Measurements from ENCODE around the gene ROBO1. TPM values are rescaled to one million over a fixed set of nuclear protein-coding genes. Genes with fewer than 3 reads are reported as not detected.

ROBO1 gene
- total RNA-seq, 2 donors from 2014 or later = 7.6 to 19.7 TPM

DNA sequence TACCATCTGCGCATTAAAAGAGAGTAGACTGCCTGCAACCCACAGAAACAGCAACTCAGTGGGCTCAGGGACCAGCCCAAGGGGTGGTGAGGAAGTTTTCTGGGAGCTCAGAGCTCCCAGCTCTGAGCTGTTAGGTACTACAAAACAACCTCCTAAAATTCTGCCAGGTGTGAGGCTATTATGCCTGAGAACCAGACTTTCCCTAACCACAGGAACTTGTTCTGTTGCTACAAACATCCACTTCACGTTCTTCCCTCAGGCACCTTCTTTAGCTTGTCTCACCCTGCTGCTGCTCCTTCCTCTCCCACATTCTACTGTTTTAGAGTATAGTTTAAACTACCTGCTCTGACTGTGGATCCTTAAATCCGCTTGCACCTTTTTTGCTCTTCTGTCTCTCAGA, 399.4 kb downstream of the ROBO1 start:
- Histone ChIP-seq H3K27me3 (no peaks in the 10 kb centered on the region), H3K27ac (no peak overlapping the region), H3K4me1 (no peaks in the 10 kb centered on the region), H3K36me3 (no peaks in the 10 kb centered on the region), H3K9me3 (no peaks in the 10 kb centered on the region), H3K4me3 (no peak overlapping the region)
- TF ChIP-seq, protein P1, sequence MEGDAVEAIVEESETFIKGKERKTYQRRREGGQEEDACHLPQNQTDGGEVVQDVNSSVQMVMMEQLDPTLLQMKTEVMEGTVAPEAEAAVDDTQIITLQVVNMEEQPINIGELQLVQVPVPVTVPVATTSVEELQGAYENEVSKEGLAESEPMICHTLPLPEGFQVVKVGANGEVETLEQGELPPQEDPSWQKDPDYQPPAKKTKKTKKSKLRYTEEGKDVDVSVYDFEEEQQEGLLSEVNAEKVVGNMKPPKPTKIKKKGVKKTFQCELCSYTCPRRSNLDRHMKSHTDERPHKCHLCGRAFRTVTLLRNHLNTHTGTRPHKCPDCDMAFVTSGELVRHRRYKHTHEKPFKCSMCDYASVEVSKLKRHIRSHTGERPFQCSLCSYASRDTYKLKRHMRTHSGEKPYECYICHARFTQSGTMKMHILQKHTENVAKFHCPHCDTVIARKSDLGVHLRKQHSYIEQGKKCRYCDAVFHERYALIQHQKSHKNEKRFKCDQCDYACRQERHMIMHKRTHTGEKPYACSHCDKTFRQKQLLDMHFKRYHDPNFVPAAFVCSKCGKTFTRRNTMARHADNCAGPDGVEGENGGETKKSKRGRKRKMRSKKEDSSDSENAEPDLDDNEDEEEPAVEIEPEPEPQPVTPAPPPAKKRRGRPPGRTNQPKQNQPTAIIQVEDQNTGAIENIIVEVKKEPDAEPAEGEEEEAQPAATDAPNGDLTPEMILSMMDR (IDR thresholded peaks at IDR 0.05) = no peak
- no peak for DNase-seq (ENCODE audit: low spot score)

DNA sequence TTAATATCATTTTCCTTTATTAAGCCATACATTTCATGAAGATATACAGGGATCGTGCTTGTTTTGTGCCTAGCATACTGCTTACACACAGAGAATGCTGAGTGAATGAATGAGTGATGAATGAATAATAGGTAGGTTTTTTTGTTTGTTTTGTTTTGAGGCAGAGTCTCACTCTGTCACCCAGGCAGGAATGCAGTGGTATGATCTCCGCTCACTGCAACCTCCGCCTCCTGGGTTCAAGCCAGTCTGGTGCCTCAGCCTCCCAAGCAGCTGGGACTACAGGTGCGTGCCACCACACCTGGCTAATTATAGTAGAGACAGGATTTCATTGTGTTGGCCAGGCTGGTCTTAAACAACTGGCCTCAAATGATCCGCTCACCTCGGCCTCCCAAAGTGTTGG, 400.0 kb downstream of the ROBO1 start:
- Histone ChIP-seq H3K27me3 (no peaks in the 10 kb centered on the region), H3K36me3 (no peaks in the 10 kb centered on the region), H3K9me3 (no peaks in the 10 kb centered on the region), H3K27ac (no peak overlapping the region), H3K4me1 (no peaks in the 10 kb centered on the region), H3K4me3 (no peak overlapping the region)
- TF ChIP-seq, protein P1 (IDR thresholded peaks at IDR 0.05) = no peak
- no peak for DNase-seq (ENCODE audit: low spot score)

DNA sequence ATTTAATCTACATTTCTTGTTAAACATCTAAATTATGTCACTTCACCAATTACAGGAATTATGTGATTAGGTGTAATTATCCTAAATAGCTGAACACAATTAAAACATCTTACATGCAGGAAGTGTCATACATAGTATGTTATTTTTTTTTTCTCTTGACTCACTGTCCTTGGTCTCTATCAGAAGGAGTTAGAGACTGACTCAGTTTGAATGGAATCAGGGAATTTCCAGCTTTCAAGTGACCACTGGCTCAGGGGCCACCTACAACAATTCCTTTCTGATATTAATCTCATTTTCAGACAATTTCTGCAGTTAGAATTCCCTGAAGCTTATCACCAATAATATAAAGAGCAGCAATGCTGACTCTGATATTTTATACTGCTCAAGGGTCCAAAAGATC, 400.7 kb downstream of the ROBO1 start:
- no peak overlapping the region for H3K4me3 ChIP-seq
- H3K27ac ChIP-seq = no peak overlapping the region
- H3K4me1 ChIP-seq = no peaks in the 10 kb centered on the region
- H3K27me3 ChIP-seq = no peaks in the 10 kb centered on the region
- DNase-seq (ENCODE audit: low spot score) = no peak
- no peaks in the 10 kb centered on the region for H3K36me3 ChIP-seq
- TF ChIP-seq, protein P1 (IDR thresholded peaks at IDR 0.05) = no peak
- H3K9me3 ChIP-seq = no peaks in the 10 kb centered on the region

DNA sequence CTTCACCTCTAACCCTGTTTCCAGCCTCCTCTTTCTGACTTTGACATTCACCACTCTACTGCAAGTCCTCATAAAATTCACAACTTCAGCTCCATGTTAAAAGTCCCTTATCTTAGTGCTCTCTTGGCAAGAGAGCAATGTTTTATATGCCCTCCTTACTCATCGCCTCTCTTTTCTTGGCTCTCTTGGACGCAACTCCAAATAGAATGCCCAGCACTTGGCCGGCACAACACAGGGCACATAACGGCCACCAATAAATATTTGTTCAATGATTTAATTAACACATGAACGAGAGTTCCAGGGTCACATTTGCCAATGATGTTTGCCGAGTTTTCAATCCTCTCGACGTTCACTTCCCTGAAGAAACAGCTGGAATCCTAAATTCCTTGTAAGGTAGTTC, 401.4 kb downstream of the ROBO1 start:
- H3K4me3 ChIP-seq = no peak overlapping the region
- no peak overlapping the region for H3K27ac ChIP-seq
- TF ChIP-seq, protein P1 (IDR thresholded peaks at IDR 0.05) = no peak

DNA sequence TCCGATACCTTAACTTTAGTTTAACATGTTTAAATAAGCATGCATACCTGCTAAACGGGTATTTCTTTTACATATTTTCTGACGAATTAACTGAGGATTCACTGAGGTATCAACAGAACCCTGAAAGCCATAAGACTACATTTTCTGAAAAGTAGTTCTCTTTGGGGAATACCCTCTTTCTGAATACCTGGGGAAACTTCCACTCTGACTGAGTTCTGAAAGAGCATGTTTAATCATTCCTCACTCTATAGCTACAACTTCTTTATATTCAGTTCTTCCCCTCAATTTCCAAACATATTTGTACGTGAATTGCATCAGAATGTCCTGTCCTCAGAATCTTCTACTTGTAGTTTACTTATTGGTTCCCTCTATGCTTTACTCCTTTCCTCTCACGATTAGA, 403.0 kb downstream of the ROBO1 start:
- no peak overlapping the region for H3K4me3 ChIP-seq
- TF ChIP-seq, protein P1 (IDR thresholded peaks at IDR 0.05) = no peak
- no peaks in the 10 kb centered on the region for H3K4me1 ChIP-seq
- H3K27ac ChIP-seq = no peak overlapping the region
- H3K27me3 ChIP-seq = no peaks in the 10 kb centered on the region
- no peaks in the 10 kb centered on the region for H3K36me3 ChIP-seq
- H3K9me3 ChIP-seq = no peaks in the 10 kb centered on the region
- DNase-seq (ENCODE audit: low spot score) = no peak

More for the DNA sequence above, 401.4 kb downstream of the ROBO1 start:
- no peaks in the 10 kb centered on the region for H3K27me3 ChIP-seq
- H3K9me3 ChIP-seq = no peaks in the 10 kb centered on the region
- DNase-seq (ENCODE audit: low spot score) = no peak
- no peaks in the 10 kb centered on the region for H3K4me1 ChIP-seq
- no peaks in the 10 kb centered on the region for H3K36me3 ChIP-seq

DNA sequence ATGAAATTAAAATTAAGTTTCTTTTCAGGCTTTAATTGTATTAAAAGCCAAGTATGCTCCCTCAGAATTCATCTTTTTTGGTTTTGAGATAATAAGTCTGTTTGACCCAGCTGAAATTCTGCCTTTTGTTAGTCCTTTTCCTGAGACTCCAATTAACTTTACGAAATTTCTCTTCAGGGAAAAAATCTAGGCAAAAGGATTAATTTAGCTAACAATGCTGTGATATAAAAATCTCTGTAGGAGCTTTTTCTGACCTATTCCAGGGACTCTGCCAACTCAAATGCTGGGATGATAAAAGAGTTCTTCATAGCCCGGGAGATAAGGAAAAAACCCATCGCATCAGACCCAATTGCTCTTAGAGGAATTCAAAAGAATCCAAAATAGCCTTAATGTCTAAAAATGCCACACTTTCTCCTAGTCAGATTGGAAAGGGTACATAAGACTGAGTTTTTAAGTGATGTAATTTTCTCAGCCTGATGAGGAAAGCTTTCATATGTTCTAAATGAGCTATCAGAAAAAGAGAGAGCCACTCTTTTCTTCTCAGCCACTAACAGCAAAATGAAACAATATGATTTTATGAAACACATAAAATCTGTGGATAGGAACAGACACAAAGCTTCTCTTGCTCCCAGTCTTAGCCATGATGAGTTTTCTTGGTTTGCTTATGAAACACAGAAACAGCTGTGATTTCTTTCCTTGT, 405.1 kb downstream of the ROBO1 start:
- Histone ChIP-seq H3K9me3 (no peaks in the 10 kb centered on the region), H3K27me3 (no peaks in the 10 kb centered on the region), H3K27ac (no peak overlapping the region), H3K4me1 (no peaks in the 10 kb centered on the region), H3K4me3 (no peak overlapping the region), H3K36me3 (no peaks in the 10 kb centered on the region)
- no peak for DNase-seq (ENCODE audit: low spot score)
- TF ChIP-seq, protein P1 (IDR thresholded peaks at IDR 0.05) = no peak

Data from right atrium auricular region (tissue), 2 donors.